Omental fat pad (tissue), 4 donors: ENCODE results near the gene AKR7A3. TPM values are rescaled to one million over a fixed set of nuclear protein-coding genes. Genes with fewer than 3 reads are reported as not detected.
"Not testable (repeated sequence)": the region's sequence is repeated elsewhere in the genome, so short reads cannot be mapped to it uniquely, and the experiment has no call there.

Source experiments
- ATAC-seq: fragments of 150-250 bp; one replicate; pipeline ENCODE4 v1.9.1; 2016; ENCODE audit warnings: mild to moderate bottlenecking, moderate library complexity; ENCODE audit not compliant: low FRiP score
- DNase-seq: peaks from one replicate; pipeline ENCODE4 v3.0.0-alpha.2; 2019; ENCODE audit warnings: low spot score
- total RNA-seq, 4 donors: library from RNA; depleted of rRNA; stranded (reverse); fragments of >200 nt; gene quantifications; one replicate each; pipeline ENCODE4 v1.1.0, GENCODE V29; 2016
- TF ChIP-seq, protein P1 (sequence below), 3 donors: fragments of 450-650 bp; IDR thresholded peaks; one replicate each; pipeline ENCODE4 v1.5.1; 2016 to 2017; ENCODE audit warnings: antibody characterized with exemption in 3 of 3, mild to moderate bottlenecking in 3 of 3, moderate library complexity in 2 of 3

AKR7A3 gene
- total RNA-seq, result 1 to 10 TPM in 2 of 4 donors, under 1 TPM in 2; 0.37 to 1.7 (median 0.88) TPM

DNA sequence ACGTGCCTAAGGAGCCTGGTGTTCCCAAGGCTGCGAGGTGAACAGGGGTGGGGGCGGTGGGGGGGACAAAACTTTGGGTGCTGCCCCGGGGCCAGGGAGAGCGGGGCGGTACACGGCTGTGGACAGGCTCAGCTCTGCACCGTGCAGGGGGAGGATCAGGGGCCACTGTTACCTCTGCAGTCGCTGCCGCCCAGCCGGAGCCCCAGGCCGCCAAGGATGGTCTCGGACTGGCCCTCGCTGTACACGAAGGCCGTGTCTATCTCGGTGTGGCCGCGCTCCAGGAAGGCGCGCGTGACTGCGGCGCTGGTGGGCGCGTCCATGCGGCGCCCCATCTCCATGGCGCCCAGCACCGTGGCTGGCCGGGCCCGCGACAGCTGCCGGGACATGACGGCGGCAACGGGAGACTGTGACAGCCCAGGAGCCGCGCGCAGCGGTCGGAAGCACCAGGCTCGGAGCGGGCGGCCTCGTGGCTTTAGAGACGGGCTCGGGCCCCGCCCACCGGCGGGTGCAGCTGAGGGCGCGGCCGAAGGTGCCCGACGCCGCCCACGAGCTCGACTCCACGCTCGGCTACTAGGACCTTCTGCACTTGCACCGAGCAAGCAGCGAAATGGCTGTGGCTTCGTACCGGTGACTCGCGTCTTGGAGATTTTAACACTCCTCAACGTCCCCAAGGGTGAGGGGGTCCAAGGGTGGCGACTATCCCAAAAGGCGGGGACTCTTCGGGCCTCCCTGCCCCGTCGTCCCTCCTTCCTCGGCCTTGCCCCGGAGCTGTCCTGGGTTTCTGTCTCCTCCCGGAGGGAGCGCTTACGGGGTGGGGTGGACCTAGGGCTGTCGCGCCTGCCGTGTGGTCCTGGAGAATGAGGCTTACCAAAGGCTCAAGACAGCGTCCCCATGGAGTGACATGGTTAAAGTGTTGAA is at the start of gene AKR7A3:
Gene AKR7A3, minus strand, starts transcription at position 447 of the 918 bp plus-strand sequence. Its CDS starts 61 bp downstream, at position 386.
- ATAC-seq, result peak; percentile 72
- not testable (repeated sequence) for DNase-seq

DNA sequence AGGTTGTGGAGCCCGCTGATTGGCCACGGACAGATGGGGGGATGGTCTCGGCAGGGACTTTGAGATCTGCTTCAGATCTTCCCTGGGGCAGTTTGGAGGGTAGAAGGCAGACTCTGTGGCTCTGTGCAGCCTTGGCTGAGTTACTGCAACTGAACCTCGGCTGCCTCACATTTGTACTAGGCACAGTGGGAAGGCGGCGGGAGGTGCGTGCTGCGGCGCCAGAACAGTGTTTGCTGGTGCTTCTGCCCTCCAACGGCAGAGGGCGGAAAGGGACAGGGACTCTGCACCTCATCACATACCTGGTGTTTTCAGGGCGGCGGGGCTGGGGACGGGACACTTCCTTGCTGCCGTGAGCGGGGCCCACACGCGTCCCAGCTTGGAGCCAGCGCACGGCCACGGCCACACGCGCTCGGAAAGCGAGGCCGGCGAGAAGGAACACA is 49.8 kb upstream of the AKR7A3 start:
- no peak for DNase-seq
- ATAC-seq, result no peak
- TF ChIP-seq, protein P1, sequence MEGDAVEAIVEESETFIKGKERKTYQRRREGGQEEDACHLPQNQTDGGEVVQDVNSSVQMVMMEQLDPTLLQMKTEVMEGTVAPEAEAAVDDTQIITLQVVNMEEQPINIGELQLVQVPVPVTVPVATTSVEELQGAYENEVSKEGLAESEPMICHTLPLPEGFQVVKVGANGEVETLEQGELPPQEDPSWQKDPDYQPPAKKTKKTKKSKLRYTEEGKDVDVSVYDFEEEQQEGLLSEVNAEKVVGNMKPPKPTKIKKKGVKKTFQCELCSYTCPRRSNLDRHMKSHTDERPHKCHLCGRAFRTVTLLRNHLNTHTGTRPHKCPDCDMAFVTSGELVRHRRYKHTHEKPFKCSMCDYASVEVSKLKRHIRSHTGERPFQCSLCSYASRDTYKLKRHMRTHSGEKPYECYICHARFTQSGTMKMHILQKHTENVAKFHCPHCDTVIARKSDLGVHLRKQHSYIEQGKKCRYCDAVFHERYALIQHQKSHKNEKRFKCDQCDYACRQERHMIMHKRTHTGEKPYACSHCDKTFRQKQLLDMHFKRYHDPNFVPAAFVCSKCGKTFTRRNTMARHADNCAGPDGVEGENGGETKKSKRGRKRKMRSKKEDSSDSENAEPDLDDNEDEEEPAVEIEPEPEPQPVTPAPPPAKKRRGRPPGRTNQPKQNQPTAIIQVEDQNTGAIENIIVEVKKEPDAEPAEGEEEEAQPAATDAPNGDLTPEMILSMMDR (IDR thresholded peaks at IDR 0.05), result no peak

- TF ChIP-seq, protein P1 (IDR thresholded peaks at IDR 0.05), result no peak
- DNase-seq, result no peak
- no peak for ATAC-seq
Measured at GRCh38 chr1:19337289-19337688, 48.7 kb upstream of the AKR7A3 start.

- DNase-seq, result no peak
- ATAC-seq, result no peak
- TF ChIP-seq, protein P1 (IDR thresholded peaks at IDR 0.05), result no peak
Measured at GRCh38 chr1:19336543-19336942, 48.0 kb upstream of the AKR7A3 start.

DNA sequence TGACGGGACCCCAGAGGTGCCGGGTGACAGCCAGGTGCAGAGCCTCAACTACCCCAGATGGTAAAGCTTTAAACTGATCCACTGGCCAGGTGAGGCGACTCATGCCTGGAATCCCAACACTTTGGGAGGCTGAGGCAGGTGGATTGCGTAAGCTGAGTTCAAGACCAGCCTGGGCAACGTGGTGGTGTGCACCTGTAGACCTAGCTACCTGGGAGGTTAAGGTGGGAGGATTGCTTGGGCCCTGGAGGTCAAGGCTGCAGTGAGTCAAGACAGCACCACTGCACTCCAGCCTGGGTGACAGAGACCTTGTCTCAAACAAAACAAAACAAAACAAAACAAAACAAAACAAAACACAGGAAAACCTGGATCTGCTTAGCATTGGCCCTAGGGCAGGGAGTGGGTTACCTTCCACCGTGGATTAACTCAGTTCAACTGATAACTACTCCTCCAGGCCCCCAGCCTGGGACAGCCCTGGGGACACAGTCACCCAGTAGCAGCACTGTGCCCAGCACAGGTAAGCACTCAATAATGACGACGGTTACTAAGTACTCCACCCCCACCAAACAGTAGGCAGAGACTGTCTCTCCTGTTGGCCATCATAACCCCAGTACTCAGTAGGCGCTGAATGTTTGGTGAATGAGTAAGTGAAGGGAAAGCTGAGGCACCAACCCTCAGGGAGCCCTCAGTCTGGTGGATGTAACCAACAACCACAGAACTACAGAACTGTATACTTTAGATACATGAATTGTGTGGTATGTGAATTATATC is 45.2 kb upstream of the AKR7A3 start:
- ATAC-seq (no peak), DNase-seq (no peak)
- TF ChIP-seq, protein P1 (IDR thresholded peaks at IDR 0.05), result no peak

DNA sequence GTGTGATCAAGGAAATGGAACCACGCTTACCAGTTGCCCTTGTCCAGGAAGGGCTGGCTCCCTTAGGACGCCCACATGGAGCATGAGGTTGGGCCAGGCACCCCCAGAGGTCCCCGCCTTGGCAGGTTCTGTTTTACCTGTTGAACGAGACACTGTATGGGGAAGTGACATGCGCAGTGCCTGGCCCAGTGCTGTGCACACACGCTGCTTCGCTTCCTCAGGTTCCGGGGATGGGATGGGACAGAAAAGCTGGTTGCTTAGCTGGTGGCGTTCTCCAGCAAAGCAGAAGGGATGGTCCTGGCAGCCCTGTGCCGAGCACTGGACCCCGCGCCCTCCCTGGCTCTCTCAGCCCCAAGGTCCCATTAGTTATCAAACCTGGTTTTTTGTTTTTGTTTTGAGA is 44.3 kb upstream of the AKR7A3 start:
- DNase-seq (no peak), ATAC-seq (no peak)
- TF ChIP-seq, protein P1 (IDR thresholded peaks at IDR 0.05), result no peak

DNA sequence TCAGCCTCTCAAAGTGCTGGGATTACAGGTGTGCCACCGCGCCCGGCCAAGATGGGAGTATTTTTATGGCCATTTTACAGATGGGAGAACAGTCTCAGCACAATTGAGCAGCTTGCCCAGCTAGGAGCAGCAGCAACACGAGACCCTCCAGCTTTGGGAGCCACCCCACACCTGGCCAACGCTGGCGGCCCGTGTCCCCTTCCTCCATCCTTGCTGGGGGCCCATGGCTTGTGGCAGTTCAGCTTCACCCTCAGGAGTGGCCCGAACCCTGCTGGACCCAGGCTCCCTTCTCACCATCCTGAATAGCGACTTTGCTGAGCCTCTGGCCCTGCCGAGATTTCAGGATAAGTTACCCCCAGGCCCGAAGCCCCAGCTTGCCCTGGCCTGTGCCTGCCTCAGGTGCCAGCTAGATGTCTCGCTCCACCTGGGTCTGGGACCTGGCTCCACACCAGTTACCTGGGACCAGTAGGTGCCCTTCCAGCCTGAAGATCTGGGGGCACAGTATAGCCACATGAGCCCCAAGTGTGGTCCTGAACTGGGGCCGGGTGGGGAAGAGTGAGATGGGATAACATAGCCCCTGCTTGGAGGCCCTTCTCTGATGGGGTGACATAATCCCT is 42.8 kb upstream of the AKR7A3 start:
- ATAC-seq, result no peak
- TF ChIP-seq, protein P1 (IDR thresholded peaks at IDR 0.05), result no peak
- no peak for DNase-seq
